ENCODE results near the gene CEMIP2. TPM values are rescaled to one million over a fixed set of nuclear protein-coding genes. Genes with fewer than 3 reads are reported as not detected.

The CEMIP2 gene
- total and polyA plus RNA-seq, 2 donors (not counting 3 experiments of a cell fraction or from before 2014, with no cell fraction given) = 41.6 to 44.3 TPM

DNA sequence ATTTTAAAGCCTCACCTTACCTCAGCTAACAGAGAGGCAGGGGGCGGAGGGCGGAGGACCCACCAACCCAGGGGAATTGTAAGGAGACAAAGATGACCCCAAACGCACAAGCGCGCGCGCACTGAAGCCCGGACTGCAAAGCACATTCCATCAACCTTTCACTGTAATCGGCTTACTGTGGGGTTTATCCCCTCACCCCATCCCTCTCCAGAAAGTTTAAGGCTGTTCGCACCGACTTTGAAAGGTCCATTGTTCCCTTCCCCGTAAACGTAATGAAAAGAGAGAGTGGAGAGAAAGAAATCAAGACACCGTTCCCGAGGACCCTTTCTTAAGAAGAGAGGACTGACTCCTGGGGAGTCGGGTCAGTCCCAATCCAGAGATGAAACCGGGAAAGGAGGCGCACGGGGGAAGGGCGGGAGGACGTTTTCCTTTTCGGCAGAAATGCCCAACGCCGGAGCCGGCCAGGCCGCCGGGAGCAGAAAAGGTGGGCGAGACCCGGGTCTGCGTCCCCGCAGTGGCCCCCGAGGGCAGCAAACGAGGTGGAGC lies 464 bp downstream of the CEMIP2 start:
- Histone ChIP-seq H2AFZ (ENCODE audit: low read depth, low read length) (peak overlapping the region; percentile 88), H3K4me1 (ENCODE audit: control insufficient read depth, extremely low read depth, insufficient read depth, low read length) (peaks cover 39% of the 10 kb centered on the region), H3K4me3 (replicated peaks in 1 of 3; ENCODE audit: insufficient read depth in 1 of 3, low read depth in 1 of 3, low read length in 3 of 3) (peak overlapping the region; percentile 97 to 98 (median 98)), H4K20me1 (replicated peaks; ENCODE audit: control insufficient read depth, extremely low read depth, insufficient read depth, low read length) (no peaks in the 10 kb centered on the region), H3K27ac (ENCODE audit: insufficient read depth, low read depth, low read length) (peak overlapping the region; percentile 91), H3K79me2 (ENCODE audit: control insufficient read depth, insufficient read depth, low read length) (peaks cover 31% of the 10 kb centered on the region), H3K4me2 (ENCODE audit: insufficient read depth, low read length) (peak overlapping the region; percentile 91), H3K9me3 (replicated peaks; ENCODE audit: control insufficient read depth, insufficient read depth, low read length) (no peaks in the 10 kb centered on the region), H3K9me1 (replicated peaks; ENCODE audit: control insufficient read depth, extremely low read depth, insufficient read depth, low read length) (no peaks in the 10 kb centered on the region), H3K9ac (replicated peaks; ENCODE audit: extremely low read depth, insufficient read depth, low read length) (peak overlapping the region; percentile 91), H3K36me3 (ENCODE audit: control insufficient read depth in 2 of 2, extremely low read depth in 1 of 2, insufficient read depth in 2 of 2, low read length in 2 of 2) (no peaks in the 10 kb centered on the region), H3K27me3 (ENCODE audit: control insufficient read depth in 2 of 2, insufficient read depth in 2 of 2, low read length in 2 of 2) (no peaks in the 10 kb centered on the region)
- DNase-seq (ENCODE audit: low read depth, low spot score) (peak; percentile 49), FAIRE-seq (peak; percentile 12)
- POLR2A ChIA-PET = interaction anchor here (1.5 kb wide), 2 partner anchors 121 to 143 kb away, joined by 3 to 5 read pairs; partner anchors contain the start of genes ABHD17B and C9orf85
- dilution Hi-C loops (cut with MboI; ENCODE audit: extremely low pct_ligation_motif_present, low sequenced_read_pairs) (no loop called here), intact Hi-C loops (cut with micrococcal nuclease) (loop anchor here (1.0 to 10.0 kb wide), 5 partner anchors 51 to 866 kb away; partner anchors contain the start of genes ABHD17B and C9orf85)
- CTCF ChIA-PET = interaction anchor here (0.8 to 6.4 kb wide), 8 partner anchors 10 to 1127 kb away, joined by 3 to 58 read pairs (median 5); no protein-coding TSS in a partner anchor
- TF ChIP-seq EZH2 (IDR thresholded peaks at IDR 0.05; ENCODE audit: borderline replicate concordance, low read depth, low read length, severe bottlenecking) = no peak
- TSS peak; percentile 33 for BruUV-seq (replicated peaks)

DNA sequence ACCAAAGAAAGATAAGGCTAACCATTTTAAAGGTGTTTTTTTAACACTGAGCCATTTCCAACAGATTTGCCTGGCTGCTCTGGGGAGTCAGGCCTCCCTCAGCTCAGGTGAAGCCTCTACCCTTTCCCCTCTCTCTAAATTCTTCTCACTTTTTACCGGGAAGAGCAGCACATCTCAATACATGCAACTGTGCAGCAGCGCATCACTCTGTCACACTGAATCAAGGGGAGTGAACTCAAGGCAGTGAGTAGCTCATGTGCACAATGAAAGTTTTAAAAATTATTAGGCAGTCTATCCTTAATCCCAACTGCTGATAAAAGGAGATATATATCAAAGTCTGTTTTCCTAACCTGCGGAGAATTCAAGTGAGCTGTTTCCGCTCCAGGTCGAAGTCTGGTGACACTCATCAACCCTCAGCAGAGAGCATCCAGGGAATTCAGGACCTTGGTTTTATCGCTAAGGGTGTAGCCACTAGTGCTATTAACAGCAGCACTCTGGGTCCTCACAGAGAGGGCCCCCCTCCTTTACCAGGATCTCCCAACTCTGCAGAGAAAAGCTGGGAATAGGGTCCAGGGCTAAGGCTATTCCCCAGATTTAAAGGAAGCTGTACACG lies 1.0 kb downstream of the CEMIP2 start:
- DNase-seq (ENCODE audit: low read depth, low spot score) = peak; percentile 23
- no peak for TF ChIP-seq JUN (IDR thresholded peaks at IDR 0.05; ENCODE audit: borderline replicate concordance, insufficient read depth, insufficient read length, low read depth)
- no peak for TF ChIP-seq GATA2 (IDR thresholded peaks at IDR 0.05; ENCODE audit: insufficient read depth, insufficient read length, low read depth, low read length)
- no peak for TF ChIP-seq EZH2 (IDR thresholded peaks at IDR 0.05; ENCODE audit: borderline replicate concordance, low read depth, low read length, severe bottlenecking)
- no peak for TF ChIP-seq POLR2AphosphoS5 (IDR thresholded peaks at IDR 0.05; ENCODE audit: insufficient read depth, low read depth, low read length)
- TF ChIP-seq POLR2A (IDR thresholded peaks at IDR 0.05; ENCODE audit: low read depth, low read length) = no peak
- TF ChIP-seq, protein P1, sequence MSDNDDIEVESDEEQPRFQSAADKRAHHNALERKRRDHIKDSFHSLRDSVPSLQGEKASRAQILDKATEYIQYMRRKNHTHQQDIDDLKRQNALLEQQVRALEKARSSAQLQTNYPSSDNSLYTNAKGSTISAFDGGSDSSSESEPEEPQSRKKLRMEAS (IDR thresholded peaks at IDR 0.05; ENCODE audit: insufficient read depth, insufficient read length) = no peak
- TF ChIP-seq FOS (IDR thresholded peaks at IDR 0.05; ENCODE audit: borderline replicate concordance, insufficient read depth, low read length) = no peak
- TF ChIP-seq, protein P2, sequence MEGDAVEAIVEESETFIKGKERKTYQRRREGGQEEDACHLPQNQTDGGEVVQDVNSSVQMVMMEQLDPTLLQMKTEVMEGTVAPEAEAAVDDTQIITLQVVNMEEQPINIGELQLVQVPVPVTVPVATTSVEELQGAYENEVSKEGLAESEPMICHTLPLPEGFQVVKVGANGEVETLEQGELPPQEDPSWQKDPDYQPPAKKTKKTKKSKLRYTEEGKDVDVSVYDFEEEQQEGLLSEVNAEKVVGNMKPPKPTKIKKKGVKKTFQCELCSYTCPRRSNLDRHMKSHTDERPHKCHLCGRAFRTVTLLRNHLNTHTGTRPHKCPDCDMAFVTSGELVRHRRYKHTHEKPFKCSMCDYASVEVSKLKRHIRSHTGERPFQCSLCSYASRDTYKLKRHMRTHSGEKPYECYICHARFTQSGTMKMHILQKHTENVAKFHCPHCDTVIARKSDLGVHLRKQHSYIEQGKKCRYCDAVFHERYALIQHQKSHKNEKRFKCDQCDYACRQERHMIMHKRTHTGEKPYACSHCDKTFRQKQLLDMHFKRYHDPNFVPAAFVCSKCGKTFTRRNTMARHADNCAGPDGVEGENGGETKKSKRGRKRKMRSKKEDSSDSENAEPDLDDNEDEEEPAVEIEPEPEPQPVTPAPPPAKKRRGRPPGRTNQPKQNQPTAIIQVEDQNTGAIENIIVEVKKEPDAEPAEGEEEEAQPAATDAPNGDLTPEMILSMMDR (IDR thresholded peaks at IDR 0.05; ENCODE audit: extremely low read depth in 1 of 2, insufficient read depth in 1 of 2, low read depth in 1 of 2, low read length in 2 of 2) = no peak
- no peak for TF ChIP-seq MYC (IDR thresholded peaks at IDR 0.05; ENCODE audit: low read depth, low read length)
- Histone ChIP-seq H3K4me2 (ENCODE audit: insufficient read depth, low read length) (peak overlapping the region; percentile 91), H3K9me1 (replicated peaks; ENCODE audit: control insufficient read depth, extremely low read depth, insufficient read depth, low read length) (no peaks in the 10 kb centered on the region), H3K79me2 (ENCODE audit: control insufficient read depth, insufficient read depth, low read length) (peaks cover 33% of the 10 kb centered on the region), H3K27me3 (ENCODE audit: control insufficient read depth in 2 of 2, insufficient read depth in 2 of 2, low read length in 2 of 2) (no peaks in the 10 kb centered on the region), H4K20me1 (replicated peaks; ENCODE audit: control insufficient read depth, extremely low read depth, insufficient read depth, low read length) (no peaks in the 10 kb centered on the region), H3K36me3 (ENCODE audit: control insufficient read depth in 2 of 2, extremely low read depth in 1 of 2, insufficient read depth in 2 of 2, low read length in 2 of 2) (no peaks in the 10 kb centered on the region), H2AFZ (ENCODE audit: low read depth, low read length) (peak overlapping the region; percentile 88), H3K4me1 (ENCODE audit: control insufficient read depth, extremely low read depth, insufficient read depth, low read length) (peaks cover 45% of the 10 kb centered on the region), H3K4me3 (replicated peaks in 1 of 3; ENCODE audit: insufficient read depth in 1 of 3, low read depth in 1 of 3, low read length in 3 of 3) (peak overlapping the region; percentile 97 to 98 (median 98)), H3K9ac (replicated peaks; ENCODE audit: extremely low read depth, insufficient read depth, low read length) (peak overlapping the region; percentile 91), H3K9me3 (replicated peaks; ENCODE audit: control insufficient read depth, insufficient read depth, low read length) (no peaks in the 10 kb centered on the region), H3K27ac (ENCODE audit: insufficient read depth, low read depth, low read length) (no peak overlapping the region)
- no TSS peak for BruUV-seq (replicated peaks)
- peak; percentile 77 for FAIRE-seq
- CTCF ChIA-PET = interaction anchor here (0.8 to 6.4 kb wide), 8 partner anchors 11 to 163 kb away, joined by 3 to 58 read pairs (median 4); no protein-coding TSS in a partner anchor
- POLR2A ChIA-PET = no interaction called here
- intact Hi-C loops (cut with micrococcal nuclease) (loop anchor here (5.0 to 10.0 kb wide), 2 partner anchors 622 to 865 kb away; no protein-coding TSS in a partner anchor), dilution Hi-C loops (cut with MboI; ENCODE audit: extremely low pct_ligation_motif_present, low sequenced_read_pairs) (no loop called here)
